NB4 (cell line): Measurements from ENCODE around the gene DUSP22.

Experiments used
- MYC ChIP-seq: IDR thresholded peaks from 2 replicates; pipeline ENCODE4 v1.6.1; 2011; ENCODE audit warnings: low read depth, low read length
- POLR2A ChIP-seq: IDR thresholded peaks from 2 replicates; pipeline ENCODE4 v1.6.1; 2011; ENCODE audit warnings: mild to moderate bottlenecking; ENCODE audit not compliant: insufficient read length; ENCODE audit errors: extremely low read depth
- TF ChIP-seq, protein P1 (sequence below): IDR thresholded peaks from one replicate; pipeline ENCODE4 v1.5.1; 2012; ENCODE audit warnings: low read depth, low read length
- TF ChIP-seq, protein P2 (sequence below): IDR thresholded peaks from 2 replicates; pipeline ENCODE4 v1.6.1; 2011; ENCODE audit warnings: low read depth, low read length

DNA sequence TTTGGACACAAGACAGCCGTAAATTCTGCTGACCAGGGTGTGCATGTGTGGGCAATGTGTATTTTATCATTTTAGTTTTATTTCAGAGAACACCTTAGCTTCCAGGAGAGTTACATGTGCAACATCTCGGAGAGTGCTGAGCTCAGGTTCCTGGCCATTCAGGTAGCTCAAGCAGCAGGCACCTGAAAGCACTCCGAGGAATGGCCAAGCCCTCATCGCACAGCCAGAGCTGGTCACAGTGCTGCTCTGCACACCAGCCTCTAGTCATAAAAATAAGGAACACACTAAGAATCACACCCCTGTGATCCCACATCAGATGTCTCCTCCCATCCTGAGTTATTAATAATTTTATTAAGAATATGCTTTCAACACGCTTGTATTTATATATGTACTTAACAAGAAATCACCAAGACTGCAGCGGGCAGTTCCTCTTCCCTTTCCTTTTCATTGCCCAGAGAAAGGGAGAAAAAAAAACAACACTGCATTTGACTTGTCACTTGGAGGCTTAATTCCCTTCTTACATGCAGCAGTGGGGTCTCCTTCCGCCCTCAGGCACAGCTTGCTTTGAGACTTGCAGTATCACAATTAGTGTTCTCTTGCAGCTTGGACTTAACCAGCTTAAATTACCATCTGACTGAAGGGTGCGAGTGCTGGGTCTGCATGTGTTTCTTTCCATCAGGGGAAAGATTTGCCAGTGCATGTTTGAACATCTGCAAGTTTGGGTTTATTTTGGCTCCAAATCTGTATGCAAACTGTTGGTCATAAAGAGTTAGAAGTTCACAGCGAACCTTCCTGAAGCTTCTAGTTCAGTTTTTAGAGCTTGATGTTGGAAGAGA, 63.3 kb downstream of the DUSP22 start:
- TF ChIP-seq, protein P1, sequence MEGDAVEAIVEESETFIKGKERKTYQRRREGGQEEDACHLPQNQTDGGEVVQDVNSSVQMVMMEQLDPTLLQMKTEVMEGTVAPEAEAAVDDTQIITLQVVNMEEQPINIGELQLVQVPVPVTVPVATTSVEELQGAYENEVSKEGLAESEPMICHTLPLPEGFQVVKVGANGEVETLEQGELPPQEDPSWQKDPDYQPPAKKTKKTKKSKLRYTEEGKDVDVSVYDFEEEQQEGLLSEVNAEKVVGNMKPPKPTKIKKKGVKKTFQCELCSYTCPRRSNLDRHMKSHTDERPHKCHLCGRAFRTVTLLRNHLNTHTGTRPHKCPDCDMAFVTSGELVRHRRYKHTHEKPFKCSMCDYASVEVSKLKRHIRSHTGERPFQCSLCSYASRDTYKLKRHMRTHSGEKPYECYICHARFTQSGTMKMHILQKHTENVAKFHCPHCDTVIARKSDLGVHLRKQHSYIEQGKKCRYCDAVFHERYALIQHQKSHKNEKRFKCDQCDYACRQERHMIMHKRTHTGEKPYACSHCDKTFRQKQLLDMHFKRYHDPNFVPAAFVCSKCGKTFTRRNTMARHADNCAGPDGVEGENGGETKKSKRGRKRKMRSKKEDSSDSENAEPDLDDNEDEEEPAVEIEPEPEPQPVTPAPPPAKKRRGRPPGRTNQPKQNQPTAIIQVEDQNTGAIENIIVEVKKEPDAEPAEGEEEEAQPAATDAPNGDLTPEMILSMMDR, result no peak
- TF ChIP-seq POLR2A, result no peak
- TF ChIP-seq, protein P2, sequence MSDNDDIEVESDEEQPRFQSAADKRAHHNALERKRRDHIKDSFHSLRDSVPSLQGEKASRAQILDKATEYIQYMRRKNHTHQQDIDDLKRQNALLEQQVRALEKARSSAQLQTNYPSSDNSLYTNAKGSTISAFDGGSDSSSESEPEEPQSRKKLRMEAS, result no peak
- TF ChIP-seq MYC, result no peak
